Umbilical cord (tissue), 2 donors: Measurements from ENCODE around the gene NDEL1. TPM values are rescaled to one million over a fixed set of nuclear protein-coding genes. Genes with fewer than 3 reads are reported as not detected.

Experiments used
- DNase-seq: peaks from one replicate; pipeline ENCODE4 v3.0.0-alpha.2; 2015; ENCODE audit warnings: low spot score
- total RNA-seq: library from RNA; depleted of rRNA; stranded (reverse); fragments of >200 nt; gene quantifications from one replicate; pipeline ENCODE4 v1.2.3, GENCODE V29; 2014; ENCODE audit warnings: low replicate concordance; ENCODE audit not compliant: insufficient read depth

Gene NDEL1
- total RNA-seq, 1 donor from 2014 or later = 87.6 TPM

DNA sequence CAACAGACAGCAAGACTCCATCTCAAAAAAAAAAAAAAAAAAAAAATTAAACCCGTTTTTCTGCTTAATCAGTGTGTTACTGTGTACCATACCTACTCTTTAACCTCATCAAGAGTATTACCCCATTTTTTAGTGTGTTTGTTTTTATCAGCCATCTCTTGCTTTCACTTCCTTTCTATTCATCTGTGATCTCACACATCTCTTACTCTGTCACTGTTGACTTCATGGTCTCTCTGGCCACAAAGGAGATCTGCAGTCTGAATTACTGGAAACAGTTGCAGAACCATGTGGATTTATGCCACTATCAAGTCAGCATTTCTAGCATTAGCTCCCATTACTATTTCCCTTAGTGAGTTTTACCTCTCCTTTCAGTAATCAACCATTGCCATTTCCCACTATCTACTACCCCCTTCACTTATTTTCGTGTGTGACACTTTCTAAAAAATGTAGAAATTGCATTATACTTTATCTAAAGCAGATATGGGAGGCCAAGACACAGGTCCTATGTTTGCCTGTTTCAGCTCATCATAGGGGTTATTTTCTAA, 20.1 kb downstream of the NDEL1 start:
- DNase-seq = no peak

DNA sequence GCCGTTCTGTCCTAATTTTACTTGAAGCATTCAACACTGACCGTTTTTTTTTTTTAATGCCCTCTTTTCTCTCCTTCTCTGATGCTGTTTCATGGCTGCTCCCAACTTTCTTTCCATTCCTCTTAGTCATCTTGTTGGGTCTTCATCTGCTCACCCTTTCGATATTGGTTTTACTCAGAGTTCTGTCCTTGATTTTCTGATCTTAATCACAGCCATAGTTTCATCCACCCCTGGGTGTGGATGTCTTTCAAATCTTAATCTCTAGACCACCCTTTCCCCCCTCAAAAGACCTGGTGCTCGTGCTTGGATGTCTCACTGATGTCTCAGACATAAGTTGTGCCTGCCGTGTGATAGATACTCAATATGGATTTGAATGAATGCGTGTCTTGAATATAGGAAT, 22.4 kb downstream of the NDEL1 start:
- DNase-seq = no peak

DNA sequence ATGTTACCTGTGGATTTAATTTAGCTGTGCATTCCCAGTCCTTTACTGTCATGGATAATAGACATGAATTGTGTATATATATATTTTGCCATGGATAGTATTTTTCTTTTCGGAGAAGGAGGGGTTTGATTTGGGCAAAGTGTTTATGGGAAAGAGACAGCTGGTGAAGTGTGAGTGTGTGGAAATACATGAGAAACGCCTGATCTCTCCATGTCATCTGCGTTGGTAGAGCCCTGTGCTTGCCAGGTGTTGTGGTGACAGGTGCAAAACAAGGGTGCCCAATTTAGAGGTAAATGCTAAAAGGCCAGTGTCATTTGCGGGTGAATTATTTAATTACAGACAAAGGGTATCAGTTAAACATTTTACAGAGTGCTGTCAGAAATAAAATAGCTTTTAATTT, 23.4 kb downstream of the NDEL1 start:
- DNase-seq = no peak

DNA sequence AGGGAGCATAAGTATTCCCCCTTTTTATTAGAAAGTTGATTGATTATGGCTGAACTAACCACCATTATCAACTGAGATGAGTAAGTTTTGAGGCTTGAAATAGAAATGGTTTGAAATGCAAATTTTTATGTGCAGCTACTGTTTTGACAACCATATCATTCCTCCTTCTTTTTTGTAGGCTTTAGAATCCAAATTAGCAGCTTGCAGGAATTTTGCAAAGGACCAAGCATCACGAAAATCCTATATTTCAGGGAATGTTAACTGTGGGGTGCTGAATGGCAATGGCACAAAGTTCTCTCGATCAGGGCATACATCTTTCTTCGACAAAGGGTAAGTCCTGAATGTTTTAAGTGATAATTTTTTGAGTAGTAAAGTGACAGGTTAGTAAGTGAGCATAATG, 24.1 kb downstream of the NDEL1 start:
- DNase-seq = no peak

DNA sequence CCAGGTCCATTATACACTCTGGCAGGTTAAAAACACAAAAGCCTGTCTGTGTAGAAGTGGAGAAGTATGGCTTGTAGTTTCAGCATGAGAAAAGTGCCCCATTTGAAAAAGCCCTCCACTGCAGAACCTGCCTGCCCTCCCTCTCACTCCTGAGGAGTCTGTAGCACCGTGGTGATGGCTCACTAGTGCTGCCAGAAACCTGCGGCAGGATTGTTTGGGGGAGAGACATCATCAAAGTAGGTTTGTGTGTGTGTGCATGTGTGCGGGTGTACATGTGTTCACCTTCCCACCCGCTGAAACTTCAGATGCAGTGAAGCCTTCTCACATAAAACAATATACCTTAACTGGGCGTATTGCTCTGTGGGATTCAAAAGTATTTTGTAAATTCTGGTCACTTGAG, 26.9 kb downstream of the NDEL1 start:
- DNase-seq = no peak

DNA sequence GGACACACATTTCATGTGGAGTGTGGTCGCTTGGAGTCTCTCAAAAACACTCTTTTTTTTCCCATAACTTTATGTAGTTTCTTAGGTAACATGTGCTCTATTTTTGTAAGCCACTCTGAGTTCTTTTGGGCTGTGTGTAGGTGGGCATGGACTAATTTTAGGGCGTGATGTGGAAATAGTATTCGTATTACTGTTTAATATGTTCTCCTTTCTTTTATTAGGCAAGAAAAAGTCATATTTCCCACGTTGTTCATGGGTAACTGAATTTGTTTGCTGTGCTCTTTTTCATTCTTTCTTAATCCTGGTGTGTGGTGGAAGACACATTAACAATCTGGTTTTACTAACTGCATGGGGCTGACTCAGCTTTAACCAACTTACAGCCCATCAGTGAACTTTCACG, 27.4 kb downstream of the NDEL1 start:
- DNase-seq = no peak

DNA sequence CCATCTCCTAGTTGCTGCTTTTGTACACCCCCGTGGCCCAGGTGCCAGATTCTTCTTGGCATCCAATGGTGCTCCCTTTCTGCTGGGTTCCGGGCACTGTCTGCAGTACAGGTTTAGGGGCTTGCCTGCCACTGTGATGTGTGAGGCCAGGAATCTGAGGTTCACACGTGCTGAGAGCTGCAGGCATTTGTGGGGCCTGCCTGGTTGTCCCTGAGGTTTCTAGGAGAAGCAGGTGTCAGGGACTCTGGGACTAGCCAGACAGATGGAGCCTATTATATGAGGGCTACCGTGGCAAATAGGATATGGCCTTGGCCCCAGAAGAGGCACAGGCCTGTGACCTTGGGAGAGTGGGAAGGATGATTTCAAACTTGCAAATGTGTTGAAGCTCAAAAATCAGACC, 29.3 kb downstream of the NDEL1 start:
- no peak for DNase-seq

DNA sequence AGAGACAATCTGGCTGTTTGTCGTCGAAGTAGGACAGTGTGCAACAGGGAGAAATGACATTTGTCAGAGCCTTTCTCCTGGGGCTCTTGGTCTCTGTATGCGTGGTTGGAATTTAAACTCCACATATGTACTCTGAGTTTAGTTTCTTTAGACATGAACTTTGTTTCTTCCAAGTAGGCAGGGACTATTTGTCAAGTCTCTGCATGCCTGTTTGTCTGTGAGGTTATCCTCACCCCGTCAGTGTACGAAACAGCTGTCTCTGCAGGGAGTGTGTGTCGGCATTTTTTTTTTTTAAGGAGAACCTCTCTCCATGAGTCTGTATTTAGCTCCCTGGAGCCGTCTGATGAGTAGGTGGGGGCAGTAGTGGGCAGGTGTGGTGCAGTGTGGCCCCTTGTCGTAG, 29.7 kb downstream of the NDEL1 start:
- DNase-seq = peak; percentile 59

DNA sequence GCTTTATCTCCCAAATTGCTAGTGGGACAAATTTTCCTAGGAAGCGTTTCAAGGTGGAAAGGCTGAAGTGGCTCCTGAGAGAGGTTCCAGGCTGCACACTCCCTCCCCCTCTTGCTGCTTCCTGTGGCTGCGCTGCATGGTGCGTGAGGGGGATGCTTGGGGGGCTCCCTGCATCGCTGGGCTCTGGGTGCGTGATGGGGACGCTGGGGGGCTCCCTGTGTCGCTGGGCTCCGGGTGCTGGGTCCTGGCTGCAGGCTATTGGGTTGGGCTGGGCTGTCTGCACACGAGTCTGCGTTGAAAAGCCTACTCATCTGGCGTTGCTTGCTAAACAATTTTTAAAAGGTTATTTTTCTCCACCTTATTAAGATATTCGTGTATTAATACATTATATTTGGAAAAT, 30.1 kb downstream of the NDEL1 start:
- no peak for DNase-seq

DNA sequence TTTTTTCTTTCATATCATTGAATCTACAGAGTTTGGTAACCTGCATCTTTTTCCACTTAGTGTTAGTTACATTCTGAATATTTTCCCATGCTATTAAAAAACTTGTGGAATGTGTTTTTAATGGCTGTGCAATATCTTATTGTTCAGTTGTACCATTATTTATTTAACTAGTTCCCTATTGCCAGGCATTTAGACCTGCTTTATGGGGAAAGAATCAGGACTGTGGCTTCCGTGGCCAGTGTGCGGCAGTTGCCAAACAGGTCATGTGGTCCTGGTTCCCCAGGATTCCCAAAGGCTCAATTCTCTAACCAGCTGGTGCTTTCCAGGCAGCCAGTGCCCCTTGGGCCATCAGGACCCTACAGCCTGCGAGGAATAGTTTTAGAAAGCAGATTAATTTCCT, 30.8 kb downstream of the NDEL1 start:
- DNase-seq = no peak

DNA sequence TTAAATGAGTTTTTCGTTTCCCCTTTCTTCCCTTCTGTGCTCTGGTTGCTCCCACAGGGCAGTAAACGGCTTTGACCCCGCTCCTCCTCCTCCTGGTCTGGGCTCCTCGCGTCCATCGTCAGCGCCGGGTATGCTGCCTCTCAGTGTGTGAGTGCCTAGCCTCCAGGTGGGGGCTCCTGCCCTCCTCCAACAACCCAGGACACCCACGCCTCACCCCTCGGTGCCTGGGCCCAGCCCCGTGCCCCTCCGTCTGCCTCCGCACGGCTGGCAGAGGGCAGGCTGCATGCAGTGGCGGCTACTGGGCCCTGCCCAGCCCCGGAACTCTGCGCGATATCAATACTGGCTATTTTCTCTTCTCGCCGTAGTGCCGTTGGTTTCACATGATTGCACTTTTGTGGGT, 31.2 kb downstream of the NDEL1 start:
- DNase-seq = no peak

DNA sequence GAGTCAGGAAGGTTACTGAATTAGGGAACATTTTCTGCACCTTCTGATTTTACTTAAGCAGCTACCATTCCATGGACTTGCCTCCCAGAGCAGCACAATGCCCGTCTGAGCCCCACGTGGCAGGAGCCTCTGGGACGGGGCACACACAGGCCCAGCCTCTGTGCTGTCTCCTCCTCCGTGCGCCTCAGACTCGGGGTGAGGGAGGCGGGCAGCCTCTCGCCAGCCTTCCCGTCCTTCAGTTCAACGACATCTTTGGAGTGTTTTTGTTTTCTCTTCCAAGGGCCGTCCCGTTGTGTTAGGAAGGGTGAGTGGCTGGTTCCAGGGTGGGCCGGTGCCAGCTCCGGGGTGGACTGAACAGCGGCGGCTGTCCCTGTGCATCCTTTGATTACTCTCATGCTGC, 31.8 kb downstream of the NDEL1 start:
- no peak for DNase-seq

DNA sequence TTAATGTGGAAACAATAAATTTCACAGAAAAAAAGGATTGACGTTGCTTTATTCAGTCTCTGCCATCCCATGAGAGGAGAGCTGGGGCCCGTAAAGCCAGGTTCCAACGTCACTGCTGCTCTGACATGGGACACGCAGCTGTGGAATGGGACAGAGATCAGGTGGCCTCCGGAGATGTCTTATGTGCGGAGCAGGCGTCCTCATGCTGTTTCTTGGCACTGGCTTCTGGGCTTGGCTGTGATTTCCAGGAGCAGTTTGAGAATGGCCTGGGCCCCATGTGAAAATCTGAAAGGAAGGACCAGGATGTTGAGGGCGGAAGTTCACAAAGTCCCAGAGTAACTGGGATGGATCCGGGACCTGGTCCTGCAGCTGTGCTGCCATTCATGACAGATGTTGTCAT, 32.4 kb downstream of the NDEL1 start:
- no peak for DNase-seq

DNA sequence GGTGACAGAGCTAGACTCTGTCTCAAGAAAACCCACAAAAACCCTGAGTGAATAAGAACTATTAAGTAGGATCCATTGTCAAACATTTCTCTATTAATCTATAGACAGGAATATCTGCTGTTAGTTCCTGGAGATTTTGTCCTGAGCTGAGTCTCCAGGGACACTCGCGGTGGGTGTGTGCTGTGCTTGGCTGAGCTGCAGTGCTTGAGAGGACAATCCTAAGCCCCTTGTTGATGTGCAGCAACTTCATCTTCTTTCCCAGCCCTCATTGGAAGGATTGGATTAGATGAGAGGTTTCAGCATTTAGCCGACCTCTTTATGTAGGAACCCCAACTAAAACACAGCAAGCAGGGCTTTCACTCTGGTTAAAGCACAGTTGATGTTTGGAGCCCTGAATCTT, 33.3 kb downstream of the NDEL1 start:
- DNase-seq = no peak

DNA sequence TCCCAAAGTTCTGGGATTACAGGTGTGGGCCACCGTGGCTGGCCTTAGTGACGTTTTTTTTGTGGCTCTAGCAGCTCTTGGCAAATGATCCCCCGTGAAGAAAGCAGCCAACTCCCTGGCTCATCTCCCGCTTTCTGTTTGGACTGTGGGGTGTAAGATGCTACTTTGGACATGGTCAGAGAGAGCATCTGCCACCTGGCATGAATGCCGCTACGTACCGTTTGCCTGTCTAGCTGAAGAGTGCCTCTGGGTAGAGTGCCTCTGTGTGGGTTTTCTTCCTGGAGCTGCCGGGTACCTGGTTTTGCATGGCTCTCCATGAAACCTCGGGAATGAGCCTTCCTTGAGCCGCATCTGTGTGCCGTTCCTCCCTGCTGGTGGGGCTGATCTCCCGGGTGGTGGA, 34.3 kb downstream of the NDEL1 start:
- DNase-seq = no peak

DNA sequence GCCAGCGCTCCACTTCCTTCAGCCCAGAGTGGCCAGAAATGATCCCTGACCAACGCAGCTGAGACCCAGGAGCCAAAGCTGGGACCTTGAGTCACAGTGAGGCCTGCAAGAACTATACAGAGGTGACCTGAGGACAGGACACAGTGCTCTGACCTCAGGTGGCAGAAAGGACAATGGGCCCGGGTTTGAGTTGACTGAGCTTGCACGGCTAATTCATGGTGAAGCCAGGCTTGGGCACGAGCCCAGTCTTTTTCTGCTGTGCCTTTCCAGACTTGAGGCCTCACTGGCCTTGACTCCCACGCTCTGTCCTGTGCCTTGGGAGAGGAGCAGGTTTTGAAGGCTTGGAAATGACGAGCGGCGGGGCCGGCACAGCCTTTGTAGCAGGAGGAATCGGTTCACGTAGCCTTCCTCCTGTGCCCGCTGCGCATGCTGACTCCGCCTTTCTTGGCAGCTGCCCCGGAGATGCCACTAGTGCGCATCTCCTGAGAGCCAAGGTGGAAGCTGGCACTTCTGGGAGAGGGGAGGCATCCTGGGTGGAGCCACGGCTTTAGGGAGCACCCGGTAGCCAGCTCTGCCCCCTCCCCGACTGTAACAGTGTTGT, 34.9 kb downstream of the NDEL1 start:
- no peak for DNase-seq

DNA sequence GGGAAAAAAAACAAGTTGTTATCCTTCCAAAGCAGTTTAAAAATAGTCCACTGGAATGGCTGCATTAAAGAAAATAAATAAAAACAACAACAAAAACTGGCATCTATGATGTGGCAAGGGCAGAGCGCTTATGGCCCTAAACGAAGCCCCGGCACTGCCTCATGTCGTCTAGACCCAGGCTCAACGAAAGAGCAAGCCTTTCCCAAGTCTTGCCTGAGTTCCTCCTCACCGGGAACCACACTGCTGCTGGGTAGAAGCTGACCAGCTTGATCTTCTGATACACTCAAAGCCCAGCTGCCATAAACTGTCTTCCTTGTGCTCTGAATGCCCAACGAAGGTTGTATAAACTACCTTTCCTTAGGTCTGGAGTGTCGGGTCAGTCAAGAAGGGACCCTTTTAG, 37.0 kb downstream of the NDEL1 start:
- DNase-seq = no peak

DNA sequence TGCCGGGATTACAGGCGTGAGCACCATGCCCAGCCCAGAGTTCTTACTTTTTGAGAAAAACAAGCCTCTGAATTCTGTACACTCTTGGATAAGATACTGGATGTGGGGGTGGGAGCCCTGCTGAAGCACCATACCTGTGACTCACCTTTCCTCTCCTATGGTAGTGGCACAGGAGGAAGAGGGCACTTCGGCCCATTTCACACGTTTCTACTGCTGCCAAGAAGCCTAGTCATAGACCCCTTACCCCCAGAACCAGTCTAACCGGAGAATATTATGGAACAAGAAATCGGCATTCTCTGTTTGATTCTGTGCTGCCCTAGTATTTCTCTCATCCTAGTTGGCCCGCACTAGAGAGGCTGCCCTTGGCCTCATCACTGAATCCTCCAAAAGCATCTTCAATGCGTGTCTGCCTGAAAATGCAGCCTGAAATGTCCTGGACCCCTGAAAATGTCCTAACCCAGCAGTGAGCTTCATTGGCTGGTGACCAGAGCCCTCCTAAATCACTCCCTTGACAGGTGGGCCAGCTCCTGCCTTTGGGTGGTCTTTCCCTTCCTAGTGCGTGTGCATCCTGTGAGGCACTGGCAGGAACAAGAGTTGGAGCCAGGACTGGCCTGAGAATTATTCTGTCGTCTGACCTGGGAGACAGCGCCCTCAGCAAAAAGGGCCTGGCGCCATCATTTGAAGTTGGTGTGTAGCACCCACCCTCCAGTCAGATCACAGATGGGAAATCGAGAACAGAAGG, 37.9 kb downstream of the NDEL1 start:
- DNase-seq = no peak

DNA sequence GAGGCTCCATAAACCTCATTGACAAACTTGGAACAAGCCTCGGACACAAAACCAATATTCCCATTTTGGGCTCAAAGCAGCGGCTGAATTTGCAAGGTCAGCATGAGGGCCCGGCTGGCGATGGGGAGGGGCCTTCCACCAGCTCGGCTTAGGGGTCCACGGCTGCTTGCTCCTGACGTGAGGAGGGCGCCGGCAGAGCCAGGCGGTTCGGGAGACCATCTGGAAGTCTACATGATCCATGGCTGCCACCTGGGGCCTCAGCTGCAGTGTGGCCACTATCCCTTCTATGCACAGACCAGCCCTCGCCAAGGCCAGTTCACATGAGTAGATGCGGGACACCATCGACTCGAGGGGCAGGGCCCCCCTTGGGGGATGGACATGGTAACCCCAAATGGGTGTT, 39.1 kb downstream of the NDEL1 start:
- no peak for DNase-seq

DNA sequence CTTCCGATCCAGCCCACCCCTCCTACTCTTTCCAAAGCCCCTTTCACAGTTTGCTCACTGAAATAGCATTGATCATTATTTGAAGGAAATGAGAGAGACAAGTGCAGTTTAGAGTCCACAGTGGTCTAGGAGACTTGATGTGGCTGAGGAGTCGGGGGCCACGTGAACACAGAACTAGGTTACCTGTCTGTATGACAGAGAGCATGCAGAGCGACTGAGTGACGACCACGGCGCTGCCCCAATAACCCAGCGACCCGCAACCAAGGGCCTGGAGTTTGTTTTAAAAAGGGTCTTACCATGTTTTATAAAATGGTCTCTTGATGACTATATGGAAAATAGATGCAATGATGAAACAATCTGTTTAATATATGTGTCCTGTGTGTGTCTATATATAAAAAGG, 39.5 kb downstream of the NDEL1 start:
- no peak for DNase-seq

DNA sequence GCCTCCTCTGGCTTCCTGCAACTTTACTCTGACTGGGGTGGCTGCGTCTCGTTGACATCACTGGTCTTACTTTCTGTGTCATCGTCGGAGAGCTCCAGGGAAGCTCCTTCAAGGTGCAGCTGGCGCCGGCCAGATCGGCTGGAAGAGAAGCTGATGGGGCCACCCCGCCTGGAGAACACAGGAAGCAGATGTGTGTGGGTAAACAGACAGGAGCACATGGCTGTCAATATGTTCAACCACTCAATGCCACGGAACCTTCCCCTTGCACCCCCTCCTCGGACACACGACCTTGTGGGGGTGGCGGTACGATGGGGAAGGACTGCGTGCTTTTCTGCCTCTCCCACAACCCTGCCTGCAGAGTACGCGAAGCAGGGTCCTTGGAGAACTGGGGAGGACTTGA, 40.1 kb downstream of the NDEL1 start:
- DNase-seq = no peak

DNA sequence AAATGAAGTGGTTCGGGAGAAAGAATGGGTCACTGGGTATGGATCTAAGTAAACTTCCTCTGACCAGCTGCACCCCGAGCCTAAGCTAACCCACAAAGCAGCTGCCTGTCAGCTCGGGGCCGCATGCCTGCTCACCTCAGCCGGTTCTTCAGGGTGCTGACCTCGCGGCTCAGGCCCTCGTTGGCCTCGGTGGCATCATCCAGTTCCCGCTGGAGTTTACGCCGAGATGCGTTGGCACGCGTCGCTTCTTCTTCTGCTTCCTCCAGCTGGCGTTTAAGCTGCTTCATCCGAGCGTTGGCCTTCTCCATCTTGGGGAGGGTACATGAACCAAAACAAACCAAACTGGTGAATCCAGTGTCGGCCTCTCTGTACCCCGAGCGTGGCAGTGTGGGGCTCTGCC, 41.1 kb downstream of the NDEL1 start:
- DNase-seq = no peak

DNA sequence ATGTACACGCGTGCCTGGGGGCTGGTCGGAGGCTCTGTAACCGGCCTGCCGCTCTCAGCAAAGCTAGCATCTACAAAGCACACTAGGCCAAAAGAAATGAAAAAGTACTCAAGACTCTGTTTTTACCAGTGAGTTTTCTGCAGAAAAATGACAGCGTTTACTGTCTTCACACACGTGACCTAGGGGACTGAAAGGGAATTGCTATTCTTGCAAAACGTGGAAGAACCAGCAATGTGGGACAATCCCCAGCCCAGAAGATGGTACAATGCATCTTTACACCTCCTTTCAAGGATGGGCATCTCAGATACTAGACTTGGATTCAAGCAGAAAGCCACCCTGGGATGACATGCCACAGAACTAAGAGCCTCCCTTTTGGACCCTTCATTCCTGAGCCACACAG, 41.5 kb downstream of the NDEL1 start:
- no peak for DNase-seq
